Globus pallidus (tissue), 1 donor: ENCODE data around the gene NALCN.

ENCODE experiments used
- DNase-seq: peaks from one replicate; pipeline ENCODE4 v3.0.0-alpha.2; 2015; ENCODE audit warnings: low spot score

Gene NALCN

GRCh38 chr13:101289764-101290163 lies 126.5 kb downstream of the NALCN start:
- peak; percentile 22 for DNase-seq

GRCh38 chr13:101283782-101284181 lies 132.5 kb downstream of the NALCN start:
- DNase-seq: no peak

- no peak for DNase-seq
Measured at GRCh38 chr13:101272886-101273285, 143.4 kb downstream of the NALCN start.

GRCh38 chr13:101271681-101272245 lies 144.5 kb downstream of the NALCN start:
- DNase-seq: no peak

- DNase-seq: no peak
Measured at GRCh38 chr13:101267656-101268055, 148.7 kb downstream of the NALCN start.

- no peak for DNase-seq
Measured at GRCh38 chr13:101265934-101266333, 150.4 kb downstream of the NALCN start.

- DNase-seq: no peak
Measured at GRCh38 chr13:101264931-101265330, 151.4 kb downstream of the NALCN start.

- DNase-seq: no peak
Measured at GRCh38 chr13:101262306-101262705, 154.0 kb downstream of the NALCN start.

GRCh38 chr13:101258509-101258908 lies 157.8 kb downstream of the NALCN start:
- no peak for DNase-seq

- no peak for DNase-seq
Measured at GRCh38 chr13:101258071-101258470, 158.2 kb downstream of the NALCN start.

GRCh38 chr13:101248739-101249514 lies 167.4 kb downstream of the NALCN start:
- no peak for DNase-seq

- no peak for DNase-seq
Measured at GRCh38 chr13:101242720-101243119, 173.6 kb downstream of the NALCN start.

GRCh38 chr13:101238555-101238954 lies 177.8 kb downstream of the NALCN start:
- DNase-seq: no peak

GRCh38 chr13:101231751-101232428 lies 184.4 kb downstream of the NALCN start:
- DNase-seq: no peak

GRCh38 chr13:101230271-101230890 lies 185.9 kb downstream of the NALCN start:
- no peak for DNase-seq

- DNase-seq: no peak
Measured at GRCh38 chr13:101219609-101220265, 196.6 kb downstream of the NALCN start.

- no peak for DNase-seq
Measured at GRCh38 chr13:101218484-101218883, 197.8 kb downstream of the NALCN start.

- DNase-seq: no peak
Measured at GRCh38 chr13:101217086-101217485, 199.2 kb downstream of the NALCN start.

GRCh38 chr13:101211261-101211660 lies 205.0 kb downstream of the NALCN start:
- no peak for DNase-seq

GRCh38 chr13:101210774-101211173 lies 205.5 kb downstream of the NALCN start:
- DNase-seq: no peak

- DNase-seq: no peak
Measured at GRCh38 chr13:101209206-101209893, 207.0 kb downstream of the NALCN start.

- DNase-seq: no peak
Measured at GRCh38 chr13:101205408-101205807, 210.9 kb downstream of the NALCN start.
